GM19452 (cell line): Measurements from ENCODE around the gene IL17RE.
"Not testable (repeated sequence)": the region's sequence is repeated elsewhere in the genome, so short reads cannot be mapped to it uniquely, and the experiment has no call there.

ENCODE experiments used
- ATAC-seq: cut with Tn5 transposase; IDR thresholded peaks from one replicate; pipeline ENCODE4 v1.9.1; 2021; ENCODE audit not compliant: unreplicated experiment

IL17RE gene

DNA sequence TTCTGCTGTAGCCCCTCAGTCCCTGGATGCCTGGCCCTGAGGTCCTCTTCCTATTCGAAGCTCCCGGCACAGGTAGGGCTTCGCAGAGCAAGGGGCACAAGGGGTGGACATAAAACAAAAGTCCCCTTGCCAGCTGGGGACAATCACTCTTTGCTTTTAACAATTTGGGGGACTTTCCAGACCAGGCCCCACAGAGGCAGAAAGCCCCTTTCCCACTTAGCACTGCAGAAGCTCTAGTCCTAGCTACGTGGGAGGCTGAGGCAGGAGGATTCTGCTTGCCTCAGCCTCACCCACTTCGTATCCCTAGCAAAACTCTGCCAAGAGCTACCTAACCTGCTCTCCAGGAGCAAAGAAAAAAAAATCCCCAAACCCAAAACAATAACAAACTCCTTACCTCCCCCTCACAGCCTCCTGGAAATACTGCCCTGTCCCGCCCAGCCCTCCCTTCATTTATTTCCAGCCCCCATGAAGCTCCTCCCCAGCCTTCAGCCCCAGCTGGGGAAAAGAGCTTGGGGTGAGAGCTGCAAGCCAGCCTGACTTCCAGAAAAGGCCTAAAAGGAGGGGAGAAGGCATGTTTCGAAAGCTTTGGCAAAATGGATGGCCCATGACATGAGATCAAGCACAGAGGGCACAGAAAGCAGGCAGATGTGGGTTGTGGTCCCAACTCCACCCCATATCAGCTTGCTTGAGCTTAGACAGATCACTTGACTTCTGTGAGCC, 22.7 kb upstream of the IL17RE start, which contains the start of gene CIDEC:
Gene CIDEC (minus strand): TSS at position 424 of the 720 bp plus-strand sequence. CDS start 1,767 bp downstream, outside the sequence.
- ATAC-seq: no peak

DNA sequence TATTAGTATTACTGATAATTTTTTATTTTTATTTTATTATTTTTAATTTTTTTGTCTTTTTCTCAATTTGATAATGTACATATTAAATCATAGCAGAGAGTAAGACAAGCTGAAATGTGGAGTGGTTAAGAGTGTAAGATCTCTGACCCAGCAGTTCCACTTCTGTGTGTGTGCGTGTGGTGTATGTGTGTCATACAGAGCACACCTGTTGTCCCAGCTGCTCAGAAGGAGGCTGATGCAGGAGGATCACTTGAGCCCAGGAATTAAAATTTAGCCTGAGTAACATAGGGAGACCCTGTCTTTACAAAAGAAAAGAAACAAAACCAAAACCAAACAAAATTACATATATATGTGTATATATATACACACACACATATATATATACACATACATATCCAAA, 21.2 kb upstream of the IL17RE start:
- no peak for ATAC-seq

DNA sequence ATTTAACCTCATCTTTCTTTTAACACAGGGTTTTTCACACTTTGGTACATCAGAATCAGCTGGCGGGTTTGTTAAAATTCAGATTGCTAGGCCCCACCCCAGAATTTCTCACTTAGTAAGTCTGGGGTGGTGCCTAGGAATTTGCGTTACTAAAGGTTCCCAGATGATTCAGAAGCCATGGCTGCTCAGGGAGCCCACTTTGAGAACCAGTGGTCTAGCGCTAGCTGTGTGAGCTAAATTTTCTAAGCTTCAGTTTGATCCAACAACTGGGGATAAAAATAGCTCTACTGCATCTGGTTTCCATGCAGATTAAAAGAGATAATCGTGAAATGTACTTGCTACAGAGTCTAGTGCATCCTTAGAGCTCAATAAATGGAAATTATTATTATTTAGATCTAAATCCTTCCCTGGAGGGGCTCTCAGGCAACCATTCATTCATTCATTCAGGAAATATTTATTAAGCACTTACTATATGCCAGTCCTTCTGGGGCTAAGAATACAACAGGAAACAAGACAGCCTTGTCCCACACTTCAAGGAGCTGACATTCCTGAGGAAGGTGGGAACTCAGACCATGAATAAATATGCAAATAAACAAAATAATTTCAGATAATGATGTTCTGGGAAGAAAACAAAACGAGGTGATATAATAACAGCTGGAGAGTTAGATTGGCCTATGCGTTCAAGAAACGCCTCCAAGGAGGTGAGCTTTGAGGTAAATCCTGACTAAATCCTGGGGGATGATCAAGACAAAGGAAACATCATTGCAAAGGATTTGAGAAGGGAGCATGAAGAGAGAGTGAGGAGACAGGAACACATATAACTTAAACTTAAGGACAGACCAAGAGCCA, 18.7 kb upstream of the IL17RE start:
- no peak for ATAC-seq

DNA sequence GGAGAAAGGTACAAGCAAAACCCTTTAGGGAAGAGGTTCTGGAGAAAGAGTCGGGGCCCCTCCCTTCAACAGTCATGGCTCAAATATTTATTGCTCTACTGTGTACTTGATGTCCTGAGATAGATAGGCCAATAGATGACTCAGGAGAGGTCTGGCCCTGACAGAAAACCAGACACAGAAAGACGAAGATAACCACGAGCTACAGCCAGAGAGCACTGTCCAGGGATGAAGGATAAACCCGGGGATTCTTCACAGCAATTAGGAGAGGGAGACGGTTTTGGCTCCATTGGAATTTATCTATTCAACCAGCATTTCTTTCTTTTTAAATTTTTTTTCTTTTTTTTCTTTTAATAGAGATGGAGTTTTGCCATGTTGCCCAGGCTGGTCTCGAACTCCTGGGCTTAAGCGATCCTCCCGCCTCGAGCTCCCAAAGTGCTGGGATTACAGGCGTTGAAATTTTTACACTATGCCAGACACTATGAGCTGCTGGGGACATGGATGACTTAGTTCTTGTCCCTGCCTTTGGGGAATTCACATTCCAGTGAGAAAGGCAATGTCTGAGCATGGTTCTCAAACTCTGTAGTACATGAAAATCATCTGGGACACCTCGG, 18.0 kb upstream of the IL17RE start:
- no peak for ATAC-seq

DNA sequence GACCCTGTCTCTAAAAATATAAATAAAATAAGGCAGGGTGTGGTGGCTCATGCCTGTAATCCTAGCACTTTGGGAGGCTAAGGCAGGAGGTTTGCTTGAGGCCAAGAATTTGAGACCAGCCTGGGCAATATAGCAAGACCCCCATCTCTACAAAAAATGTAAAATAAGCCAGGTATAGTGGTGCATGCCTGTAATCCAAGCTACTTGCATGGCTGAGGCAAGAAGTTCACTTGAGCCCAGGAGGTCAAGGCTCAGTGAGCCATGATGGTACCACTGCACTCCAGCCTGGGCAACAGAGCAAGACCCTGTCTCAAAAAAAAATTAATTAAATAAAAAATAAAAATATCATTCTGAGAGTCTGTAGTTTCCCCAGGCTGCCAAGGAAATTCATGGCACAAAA, 16.3 kb upstream of the IL17RE start:
- no peak for ATAC-seq

DNA sequence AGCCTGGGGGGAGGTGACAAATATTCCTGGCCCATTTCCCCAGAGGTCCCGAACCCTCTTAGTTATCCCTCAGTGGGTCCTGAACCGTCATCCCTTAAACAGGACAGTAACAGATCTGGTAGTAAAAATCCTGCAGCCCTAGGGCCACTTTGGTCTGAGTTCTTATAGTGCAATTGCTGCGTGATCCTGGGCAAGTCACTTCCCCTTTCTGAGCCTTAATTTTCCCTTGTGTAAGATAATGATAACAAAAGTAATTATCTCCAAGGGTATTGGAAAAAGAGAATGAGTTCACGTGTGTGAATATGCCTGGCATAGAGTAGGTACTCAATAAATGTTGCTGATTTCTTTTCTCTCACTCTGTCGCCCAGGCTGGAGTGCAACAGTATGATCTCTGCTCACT, 15.2 kb upstream of the IL17RE start:
- ATAC-seq: no peak

DNA sequence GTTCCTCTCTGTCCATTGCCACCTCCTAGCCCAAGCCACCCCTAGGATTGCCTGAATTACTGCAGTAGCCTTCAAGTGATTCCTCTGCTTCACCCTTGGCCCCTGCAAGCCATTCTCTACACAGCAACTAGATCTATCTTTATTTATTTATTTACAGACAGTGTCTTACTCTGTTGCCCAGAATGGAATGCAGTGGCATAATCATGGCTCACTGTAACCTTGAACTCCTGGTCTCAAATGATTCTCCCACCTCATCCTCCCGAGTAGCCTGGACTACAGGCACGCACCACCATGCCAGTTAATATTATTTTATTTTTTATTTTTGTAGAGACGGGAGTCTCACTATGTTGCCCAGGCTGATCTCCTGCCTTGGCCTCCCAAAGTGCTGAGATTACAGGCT, 14.1 kb upstream of the IL17RE start:
- no peak for ATAC-seq

DNA sequence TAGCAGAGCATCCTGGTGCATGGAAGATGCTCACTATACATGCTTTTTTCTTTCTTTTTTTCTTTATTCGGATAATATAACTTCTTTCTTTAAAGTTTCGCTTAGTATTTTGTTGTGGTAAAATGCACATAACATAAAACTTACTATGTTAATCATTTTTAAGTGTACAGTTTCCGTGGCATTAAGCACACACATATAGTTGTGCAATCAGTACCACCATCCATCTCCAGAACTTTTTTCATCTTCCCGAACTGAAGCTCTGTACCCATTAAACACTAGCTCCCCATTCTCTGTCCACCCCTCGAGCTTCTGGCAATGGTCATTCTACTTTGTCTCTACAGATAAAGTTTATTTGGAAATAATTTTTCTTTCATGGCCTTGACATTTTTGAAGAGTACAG, 13.2 kb upstream of the IL17RE start:
- no peak for ATAC-seq

DNA sequence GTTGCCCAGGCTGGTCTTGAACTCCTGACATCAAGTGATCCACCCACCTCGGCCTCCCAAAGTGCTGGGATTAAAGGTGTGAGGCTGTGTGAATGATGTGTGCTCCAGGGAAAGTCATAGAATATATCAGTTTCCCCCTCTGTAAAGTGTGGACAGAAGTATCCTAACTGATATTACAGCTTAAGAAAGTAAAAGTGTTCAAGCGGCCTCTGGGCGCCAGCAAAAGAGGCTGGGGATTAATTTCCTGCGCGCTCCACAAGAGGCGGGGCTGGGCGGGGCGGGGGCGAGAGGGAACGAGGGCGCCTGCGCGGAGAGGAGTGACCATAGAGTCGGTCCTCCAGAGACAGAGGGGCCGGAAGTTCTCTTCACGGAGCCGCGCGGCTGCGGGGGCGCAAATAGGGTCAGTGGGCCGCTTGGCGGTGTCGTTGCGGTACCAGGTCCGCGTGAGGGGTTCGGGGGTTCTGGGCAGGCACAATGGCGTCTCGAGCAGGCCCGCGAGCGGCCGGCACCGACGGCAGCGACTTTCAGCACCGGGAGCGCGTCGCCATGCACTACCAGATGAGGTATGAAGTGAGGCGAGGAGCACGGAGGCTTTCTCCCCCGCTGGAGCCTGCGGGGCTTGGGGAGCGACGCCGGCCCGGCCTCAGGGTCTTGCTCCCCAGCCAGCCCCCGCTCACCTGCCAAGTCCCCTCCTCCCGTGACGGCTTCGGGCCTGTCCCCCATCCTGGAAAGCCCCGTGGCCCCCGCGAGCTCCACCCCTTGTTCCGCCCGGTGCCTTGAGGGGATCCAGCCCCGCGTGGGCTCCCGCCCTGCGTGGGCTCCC, 12.2 kb upstream of the IL17RE start, which contains the start of gene JAGN1:
Gene JAGN1 (plus strand): TSS at position 362 of the 823 bp plus-strand sequence. CDS start 113 bp downstream, at position 475.
- ATAC-seq: peak; percentile 71

DNA sequence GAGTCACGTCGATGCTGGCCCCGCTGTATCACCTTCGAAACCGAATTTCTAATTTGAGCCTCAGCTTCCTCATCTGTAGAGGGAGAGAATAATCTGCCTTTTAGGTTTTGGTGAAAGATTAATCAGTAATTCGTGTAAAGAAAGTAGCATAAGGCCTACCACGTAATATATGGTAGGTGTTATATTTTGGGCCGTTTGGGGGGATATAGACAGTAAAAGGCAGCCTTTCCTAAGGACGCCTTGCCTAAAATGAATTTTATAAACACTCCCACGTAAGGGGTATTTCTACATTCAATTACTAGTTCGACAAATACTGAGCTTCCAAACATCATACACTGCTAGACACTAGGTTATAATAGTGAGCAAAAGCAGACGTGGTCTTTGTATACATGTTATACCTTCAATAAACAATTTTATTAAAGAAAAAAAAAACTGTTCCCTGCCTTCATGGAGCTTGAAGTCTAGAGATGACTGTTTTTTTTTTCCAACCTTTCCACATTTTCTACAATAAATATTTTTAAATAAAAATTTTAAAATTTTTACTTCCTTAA, 11.5 kb upstream of the IL17RE start:
- no peak for ATAC-seq

DNA sequence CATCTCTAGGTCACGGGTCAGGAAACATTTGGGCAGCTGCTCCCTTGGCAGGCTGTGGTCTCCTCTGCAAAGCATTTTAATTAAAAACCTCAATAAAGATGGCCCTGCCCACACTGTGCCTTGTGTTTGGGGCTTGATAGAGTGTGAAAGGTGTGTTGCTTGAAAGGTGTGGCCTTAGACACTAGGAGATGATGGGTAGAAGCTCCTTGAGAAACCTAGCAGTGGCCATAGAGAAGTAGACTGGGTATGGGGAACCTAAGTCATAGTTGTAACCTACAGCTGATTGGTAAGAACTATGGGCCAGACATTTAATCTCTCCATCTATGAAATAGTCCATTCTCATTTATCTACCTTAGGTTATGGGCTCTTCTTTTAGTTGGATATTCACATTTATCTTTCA, 8.9 kb upstream of the IL17RE start:
- ATAC-seq: no peak

DNA sequence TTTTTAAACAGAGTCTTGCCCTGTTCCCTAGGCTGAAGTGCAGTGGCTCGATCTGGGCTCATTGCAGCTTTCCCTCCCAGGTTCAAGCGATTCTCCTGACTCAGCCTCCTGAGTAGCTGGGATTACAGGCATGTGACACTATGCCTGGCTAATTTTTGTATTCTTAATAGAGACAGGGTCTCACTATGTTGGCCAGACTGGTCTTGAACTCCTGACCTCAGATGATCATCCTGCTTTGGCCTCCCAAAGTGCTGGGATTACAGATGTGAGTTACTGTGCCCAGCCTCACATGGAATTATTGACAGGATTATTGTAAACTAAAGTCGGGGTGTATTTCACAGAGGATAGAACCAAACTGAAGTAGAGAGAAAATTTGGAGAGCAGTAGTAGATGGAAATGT, 6.9 kb upstream of the IL17RE start:
- ATAC-seq: not testable (repeated sequence)

DNA sequence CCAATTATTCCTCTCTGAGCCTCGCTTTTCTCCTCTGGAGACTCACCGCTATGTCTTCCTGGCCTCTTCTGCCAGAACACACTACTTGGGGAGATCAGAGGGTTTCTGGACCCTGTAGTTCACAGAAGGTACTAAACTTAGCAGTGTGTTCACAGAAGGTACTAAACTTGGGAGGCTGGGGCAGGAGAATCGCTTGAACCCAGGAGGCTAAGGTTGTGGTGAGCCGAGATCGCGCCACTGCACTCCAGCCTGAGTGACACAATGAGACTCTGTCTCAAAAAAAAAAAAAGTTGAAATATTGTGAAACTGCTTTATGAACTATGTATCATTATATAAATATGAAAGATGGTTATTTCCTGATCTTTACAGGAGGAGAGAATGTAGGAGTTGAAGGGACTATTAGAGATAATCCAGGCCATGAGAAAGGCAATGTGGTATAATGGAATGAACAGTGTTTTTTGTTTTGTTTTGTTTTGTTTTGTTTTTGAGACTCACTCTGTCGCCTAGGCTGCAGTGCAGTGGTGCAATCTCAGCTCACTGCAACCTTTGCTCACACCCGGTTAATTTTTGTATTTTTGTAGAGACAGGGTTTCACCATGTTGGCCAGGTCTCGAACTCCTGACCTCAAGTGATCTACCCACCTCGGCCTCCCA, 5.8 kb upstream of the IL17RE start:
- not testable (repeated sequence) for ATAC-seq

DNA sequence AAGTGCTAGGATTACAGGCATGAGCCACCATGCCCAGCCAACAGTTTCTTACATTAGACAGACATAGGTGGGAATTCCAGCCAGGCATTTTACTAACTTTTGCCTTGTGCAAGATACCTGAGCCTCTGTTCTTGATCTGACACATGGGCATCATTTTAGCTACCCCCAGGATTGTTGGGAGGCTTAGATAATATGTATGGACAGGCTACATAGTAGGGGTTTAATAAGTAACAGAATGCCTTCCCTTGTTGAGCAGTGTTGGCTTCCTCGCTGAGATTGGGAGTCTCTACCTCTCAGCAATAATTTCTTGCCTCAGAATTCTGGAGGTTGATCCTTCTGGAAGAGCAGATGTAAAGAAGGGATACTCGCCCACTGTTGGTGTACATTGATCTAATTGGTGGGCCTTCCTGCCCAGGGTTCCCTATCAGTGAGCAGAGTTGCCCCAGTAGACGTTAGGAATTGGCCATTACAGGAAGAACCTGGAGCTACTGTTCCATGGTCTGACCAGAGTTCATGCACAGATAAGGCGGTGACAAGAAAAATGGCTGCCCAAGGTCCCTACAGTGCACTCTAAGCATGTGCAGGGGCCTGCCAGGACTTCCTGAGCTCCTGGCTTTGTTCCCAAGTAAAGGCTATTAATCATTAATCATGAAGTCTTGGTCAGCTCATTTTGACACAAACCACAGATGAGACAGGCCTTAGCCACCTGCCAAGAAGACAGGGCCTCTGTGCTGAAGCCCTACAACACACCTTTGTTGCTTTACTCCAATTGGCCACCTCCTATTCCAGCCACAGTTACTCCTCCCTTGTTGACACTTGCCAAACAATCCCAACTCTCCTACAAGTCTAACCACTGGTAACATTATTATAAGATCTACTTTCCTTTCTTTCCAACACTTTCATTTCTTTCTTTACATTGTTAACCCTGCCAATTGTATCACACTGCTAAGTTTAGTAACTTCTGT, 5.0 kb upstream of the IL17RE start:
- peak; percentile 61 for ATAC-seq

DNA sequence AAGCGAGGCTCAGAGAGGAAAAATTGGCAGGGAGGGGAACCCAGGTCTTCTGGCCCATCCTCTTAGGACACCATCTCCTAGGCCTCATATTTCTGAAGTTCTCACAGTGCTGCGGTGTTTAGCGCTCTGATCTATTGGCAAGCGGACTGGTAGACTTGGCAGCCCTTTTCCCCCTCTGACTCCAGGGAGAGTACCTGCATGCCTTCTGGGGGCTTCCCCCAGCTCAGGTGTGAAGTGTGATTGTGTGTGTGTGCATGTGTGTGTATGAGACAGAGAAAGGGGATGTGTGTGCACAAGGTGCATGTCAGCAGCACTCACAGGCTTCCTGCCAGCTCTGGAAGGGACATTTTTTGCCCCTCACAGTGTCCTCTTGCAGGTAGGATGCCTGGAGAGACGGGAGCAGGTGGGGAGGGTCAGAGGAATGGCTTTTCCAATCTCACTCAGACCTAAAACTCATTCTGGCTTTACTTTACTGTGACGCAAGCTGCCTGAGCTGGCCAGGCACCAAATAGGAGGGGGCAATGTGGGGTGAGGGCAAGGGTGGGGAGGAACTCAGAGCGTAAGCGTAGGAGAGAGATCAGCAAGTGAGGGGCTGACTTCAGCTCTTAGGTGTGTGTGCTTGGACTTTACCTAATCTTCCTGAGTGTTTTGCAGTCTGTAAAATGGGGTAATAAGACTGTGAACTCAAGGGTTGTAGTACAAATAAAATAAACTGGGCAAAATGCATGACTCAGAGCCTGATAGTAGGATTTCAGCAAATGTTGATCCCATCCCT, 4.0 kb upstream of the IL17RE start:
- ATAC-seq: no peak

DNA sequence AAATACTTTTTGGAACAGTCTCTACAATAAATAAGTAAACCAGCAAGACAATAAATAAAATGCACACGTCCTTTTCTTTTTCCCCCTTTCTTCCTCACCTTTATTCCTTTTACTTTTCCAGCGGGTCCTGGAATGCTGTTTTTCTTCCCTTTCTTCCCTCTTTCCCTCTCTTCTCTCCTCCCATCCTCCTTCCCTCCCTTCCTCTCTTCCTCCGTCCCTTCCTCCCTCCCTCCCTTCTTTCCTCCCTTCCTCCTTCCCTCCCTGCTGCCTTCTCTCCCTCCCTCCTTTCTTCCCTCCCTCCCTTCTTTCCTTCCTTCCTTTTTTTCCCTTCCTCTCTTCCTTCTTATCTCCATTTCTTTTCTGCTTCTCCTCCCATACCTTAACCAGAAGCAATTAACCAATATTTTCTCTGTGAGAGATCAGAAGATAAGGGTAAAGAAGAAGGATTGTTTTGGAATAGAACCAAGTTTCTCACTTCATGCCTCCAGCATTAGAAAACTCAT, 3.3 kb upstream of the IL17RE start:
- ATAC-seq: no peak

DNA sequence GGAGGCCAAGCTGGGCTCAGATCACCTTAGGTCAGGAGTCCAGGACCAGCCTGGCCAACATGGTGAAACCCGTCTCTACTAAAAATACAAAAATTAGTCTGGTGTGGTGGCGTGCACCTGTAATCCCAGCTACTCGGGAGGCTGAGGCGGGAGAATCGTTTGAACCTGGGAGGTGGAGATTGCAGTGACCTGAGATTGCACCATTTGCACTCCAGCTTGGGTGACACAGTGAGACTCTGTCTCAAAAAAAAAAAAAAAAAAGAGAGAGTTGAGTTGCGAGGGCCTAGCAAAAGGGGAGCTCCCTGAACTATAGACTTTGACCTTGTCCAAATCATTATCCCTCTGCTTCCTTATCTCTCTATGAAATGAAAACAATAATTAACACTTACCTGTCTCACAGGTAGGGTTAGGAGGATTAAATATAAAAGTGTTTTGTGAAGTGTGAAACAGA, 1.7 kb upstream of the IL17RE start:
- ATAC-seq: not testable (repeated sequence)

DNA sequence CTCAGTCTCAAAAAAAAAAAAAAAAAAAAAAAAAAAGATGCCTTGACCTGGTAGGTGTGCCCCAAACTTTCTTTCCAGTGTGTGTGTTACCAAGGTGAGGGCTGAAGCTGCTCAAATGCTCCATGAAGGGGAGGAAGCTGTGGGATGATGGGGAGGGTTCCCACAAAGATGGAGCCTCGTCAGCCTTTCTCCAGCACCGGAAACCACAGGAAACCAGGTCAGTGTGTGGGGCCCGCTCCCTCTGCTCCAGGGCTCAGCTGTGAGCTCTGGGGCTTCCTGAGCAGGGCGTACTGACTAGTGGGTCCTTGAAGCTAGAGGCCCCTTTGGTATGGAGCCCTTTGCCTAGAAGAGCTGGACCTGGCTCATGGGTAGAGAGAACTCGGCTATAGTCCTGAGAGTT, 681 bp upstream of the IL17RE start:
- ATAC-seq: no peak
